Measurements from ENCODE around the gene AMMECR1. TPM values are rescaled to one million over a fixed set of nuclear protein-coding genes. Genes with fewer than 3 reads are reported as not detected.

AMMECR1 gene
- total and polyA plus RNA-seq, 4 donors = 5.3 to 8.0 (median 6.9) TPM

DNA sequence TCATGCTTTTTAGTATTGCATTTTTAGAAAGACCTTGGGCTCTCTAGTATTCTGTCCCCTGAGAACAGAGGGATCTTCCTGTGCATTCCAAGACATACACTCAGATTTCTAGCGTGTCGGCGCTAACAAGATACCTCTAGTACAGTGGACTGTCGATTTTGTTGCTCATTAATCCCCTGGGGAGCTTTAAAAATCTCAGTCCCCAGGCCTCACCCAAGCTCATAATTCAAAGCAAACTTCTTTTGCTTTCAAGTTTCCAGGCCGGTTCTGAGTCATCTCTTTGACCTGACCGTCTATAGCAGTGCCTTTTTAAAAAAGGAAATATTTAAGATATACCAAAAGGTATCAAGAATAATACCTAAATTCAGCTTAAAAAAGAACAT lies 137.0 kb downstream of the AMMECR1 start:
- WGBS (ENCODE audit: insufficient coverage) = 86% methylated on average over 4 of the region's 6 CpGs
- DNase-seq (ENCODE audit: low read depth in 4 of 6, low spot score in 6 of 6) = no peak
- no peak overlapping the region for H3K27ac ChIP-seq (ENCODE audit: low read depth, low read length)
- no peak overlapping the region for H3K4me3 ChIP-seq (ENCODE audit: low read depth, low read length)
- peaks cover 10% of the 10 kb centered on the region for H3K4me1 ChIP-seq (ENCODE audit: control insufficient read depth, insufficient read depth, low read length)
- peaks cover 5% of the 10 kb centered on the region for H3K27me3 ChIP-seq (ENCODE audit: control insufficient read depth, insufficient read depth, low read length)
- no peaks in the 10 kb centered on the region for H3K36me3 ChIP-seq (ENCODE audit: control insufficient read depth, insufficient read depth, low read length)
- H3K9me3 ChIP-seq (ENCODE audit: control insufficient read depth, insufficient read depth, low read length) = no peaks in the 10 kb centered on the region

GRCh38 chrX:110180176-110180927 lies 137.5 kb downstream of the AMMECR1 start:
- WGBS (ENCODE audit: insufficient coverage) = 83% methylated on average over 2 of the region's 5 CpGs
- DNase-seq (ENCODE audit: low read depth in 4 of 6, low spot score in 6 of 6) = no peak
- no peaks in the 10 kb centered on the region for H3K36me3 ChIP-seq (ENCODE audit: control insufficient read depth, insufficient read depth, low read length)

GRCh38 chrX:110178179-110178865 lies 139.6 kb downstream of the AMMECR1 start:
- WGBS (ENCODE audit: insufficient coverage) = 76% methylated on average over 4 of the region's 5 CpGs
- H3K27me3 ChIP-seq (ENCODE audit: control insufficient read depth, insufficient read depth, low read length) = peaks cover 8% of the 10 kb centered on the region
- H3K27ac ChIP-seq (ENCODE audit: low read depth, low read length) = no peak overlapping the region
- H3K9me3 ChIP-seq (ENCODE audit: control insufficient read depth, insufficient read depth, low read length) = no peaks in the 10 kb centered on the region
- H3K4me1 ChIP-seq (ENCODE audit: control insufficient read depth, insufficient read depth, low read length) = peaks cover 10% of the 10 kb centered on the region
- no peaks in the 10 kb centered on the region for H3K36me3 ChIP-seq (ENCODE audit: control insufficient read depth, insufficient read depth, low read length)
- H3K4me3 ChIP-seq (ENCODE audit: low read depth, low read length) = no peak overlapping the region
- DNase-seq (ENCODE audit: low read depth in 4 of 6, low spot score in 6 of 6) = peak in 1 of 6 donors; percentile 17

More at GRCh38 chrX:110180176-110180927, 137.5 kb downstream of the AMMECR1 start:
- Histone ChIP-seq H3K27ac (ENCODE audit: low read depth, low read length) (no peak overlapping the region), H3K9me3 (ENCODE audit: control insufficient read depth, insufficient read depth, low read length) (no peaks in the 10 kb centered on the region), H3K4me1 (ENCODE audit: control insufficient read depth, insufficient read depth, low read length) (peaks cover 10% of the 10 kb centered on the region), H3K27me3 (ENCODE audit: control insufficient read depth, insufficient read depth, low read length) (peaks cover 5% of the 10 kb centered on the region), H3K4me3 (ENCODE audit: low read depth, low read length) (no peak overlapping the region)

DNA sequence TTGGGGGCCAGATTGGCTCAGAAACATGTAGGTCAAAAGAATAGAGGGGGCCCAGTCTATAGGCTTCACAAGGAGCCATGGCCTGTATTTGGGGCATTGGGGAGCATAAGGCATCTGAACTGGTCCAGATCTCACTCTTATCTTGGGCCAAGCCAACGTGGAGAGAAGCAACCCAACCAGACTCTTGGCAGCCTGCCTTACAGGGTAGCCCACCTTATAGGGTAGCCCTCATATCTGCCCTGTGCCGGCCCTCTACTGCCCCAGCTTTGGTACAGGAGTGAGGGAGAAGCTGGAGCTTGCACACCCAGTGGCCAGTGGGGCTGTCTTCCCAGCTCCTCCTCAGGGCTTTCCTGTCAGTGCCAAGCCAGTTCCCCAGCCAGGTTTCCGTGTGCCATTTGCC lies 142.2 kb downstream of the AMMECR1 start:
- Histone ChIP-seq H3K27me3 (ENCODE audit: control insufficient read depth, insufficient read depth, low read length) (peaks cover 8% of the 10 kb centered on the region), H3K36me3 (ENCODE audit: control insufficient read depth, insufficient read depth, low read length) (peaks cover 2% of the 10 kb centered on the region), H3K4me3 (ENCODE audit: low read depth, low read length) (no peak overlapping the region), H3K9me3 (ENCODE audit: control insufficient read depth, insufficient read depth, low read length) (no peaks in the 10 kb centered on the region), H3K4me1 (ENCODE audit: control insufficient read depth, insufficient read depth, low read length) (peaks cover 10% of the 10 kb centered on the region), H3K27ac (ENCODE audit: low read depth, low read length) (no peak overlapping the region)
- 92% methylated on average over 2 of the region's 3 CpGs for WGBS (ENCODE audit: insufficient coverage)
- DNase-seq (ENCODE audit: low read depth in 4 of 6, low spot score in 6 of 6) = no peak

DNA sequence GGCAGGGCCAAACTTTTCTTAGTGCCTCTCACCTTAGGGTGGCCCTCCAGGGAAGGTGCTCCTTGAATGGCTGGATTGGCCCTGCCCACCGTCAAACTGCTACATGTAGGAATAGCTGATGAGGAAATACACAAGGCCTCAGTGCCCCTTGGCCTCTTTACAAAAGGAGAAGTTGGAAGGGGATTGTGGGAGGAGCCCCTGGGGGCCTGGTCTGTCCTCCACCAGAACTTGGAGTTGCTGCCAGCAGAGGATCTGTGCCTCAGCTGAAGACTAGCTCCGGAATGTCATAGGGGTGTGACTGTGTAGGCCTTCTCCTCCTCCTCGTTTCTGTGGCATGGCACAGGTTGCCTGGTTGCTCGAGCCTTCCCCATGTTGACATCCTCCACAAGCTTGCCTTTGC lies 142.7 kb downstream of the AMMECR1 start:
- Histone ChIP-seq H3K36me3 (ENCODE audit: control insufficient read depth, insufficient read depth, low read length) (peaks cover 2% of the 10 kb centered on the region), H3K4me3 (ENCODE audit: low read depth, low read length) (no peak overlapping the region), H3K27me3 (ENCODE audit: control insufficient read depth, insufficient read depth, low read length) (peaks cover 8% of the 10 kb centered on the region), H3K4me1 (ENCODE audit: control insufficient read depth, insufficient read depth, low read length) (peaks cover 10% of the 10 kb centered on the region), H3K9me3 (ENCODE audit: control insufficient read depth, insufficient read depth, low read length) (no peaks in the 10 kb centered on the region), H3K27ac (ENCODE audit: low read depth, low read length) (no peak overlapping the region)
- DNase-seq (ENCODE audit: low read depth in 4 of 6, low spot score in 6 of 6) = no peak
- 73% methylated on average over 4 of the region's 4 CpGs for WGBS (ENCODE audit: insufficient coverage)

DNA sequence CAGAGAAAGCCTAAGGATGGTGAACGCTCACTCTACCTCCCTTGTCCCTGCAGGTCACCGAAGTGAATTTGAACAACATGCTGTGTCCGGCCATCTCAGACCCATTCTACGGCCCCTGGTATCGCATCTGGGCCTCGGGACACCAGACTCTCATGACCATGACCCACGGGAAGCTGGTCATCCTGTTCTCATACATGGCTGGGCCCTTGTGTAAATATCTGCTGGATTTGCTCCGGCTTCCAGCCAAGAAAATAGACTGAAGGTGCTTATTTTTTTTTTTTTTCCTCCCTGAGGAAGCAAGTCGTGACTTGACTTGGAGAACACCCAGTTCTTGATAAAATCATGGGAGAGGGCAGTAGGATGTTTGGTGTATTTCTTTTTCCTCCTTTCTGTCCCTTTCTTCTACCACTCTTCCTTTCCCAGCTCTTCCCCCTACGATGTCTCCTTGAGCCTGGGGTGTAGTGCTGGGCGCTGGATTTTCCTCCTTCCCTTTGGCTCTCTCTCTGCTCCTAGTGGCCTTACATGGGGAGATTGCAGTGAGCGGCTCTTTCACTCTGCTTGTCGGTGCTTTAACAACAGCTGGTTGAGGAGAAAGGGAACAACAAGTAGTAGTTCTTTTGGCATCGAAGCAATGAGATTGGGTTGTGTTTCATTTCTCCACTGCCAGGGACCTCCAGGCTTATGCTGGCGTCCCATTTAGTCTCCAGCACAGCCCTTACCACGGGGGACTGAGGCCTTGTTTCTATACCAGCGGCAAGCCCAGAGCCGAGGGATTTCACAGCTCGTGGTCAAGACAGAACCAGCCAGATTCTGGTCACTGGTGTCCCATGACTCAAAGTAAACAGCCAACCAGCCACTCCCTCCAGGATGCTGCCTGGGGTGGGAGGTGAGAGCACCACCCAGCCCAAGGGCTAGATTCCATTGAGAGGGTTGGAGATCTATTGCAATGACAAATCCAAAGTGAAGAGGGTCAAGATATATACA lies 144.4 kb downstream of the AMMECR1 start:
- DNase-seq (ENCODE audit: low read depth in 4 of 6, low spot score in 6 of 6) = no peak
- 87% methylated on average over 11 of the region's 19 CpGs for WGBS (ENCODE audit: insufficient coverage)

GRCh38 chrX:110172215-110172614 lies 145.7 kb downstream of the AMMECR1 start:
- no peak for DNase-seq (ENCODE audit: low read depth in 4 of 6, low spot score in 6 of 6)
- Histone ChIP-seq H3K9me3 (ENCODE audit: control insufficient read depth, insufficient read depth, low read length) (no peaks in the 10 kb centered on the region), H3K4me3 (ENCODE audit: low read depth, low read length) (no peak overlapping the region), H3K27me3 (ENCODE audit: control insufficient read depth, insufficient read depth, low read length) (peaks cover 6% of the 10 kb centered on the region), H3K36me3 (ENCODE audit: control insufficient read depth, insufficient read depth, low read length) (peaks cover 2% of the 10 kb centered on the region), H3K4me1 (ENCODE audit: control insufficient read depth, insufficient read depth, low read length) (peaks cover 5% of the 10 kb centered on the region), H3K27ac (ENCODE audit: low read depth, low read length) (no peak overlapping the region)
- 89% methylated on average over 9 of the region's 10 CpGs for WGBS (ENCODE audit: insufficient coverage)

More for the DNA sequence above, 144.4 kb downstream of the AMMECR1 start:
- Histone ChIP-seq H3K27me3 (ENCODE audit: control insufficient read depth, insufficient read depth, low read length) (peaks cover 10% of the 10 kb centered on the region), H3K36me3 (ENCODE audit: control insufficient read depth, insufficient read depth, low read length) (peaks cover 2% of the 10 kb centered on the region), H3K9me3 (ENCODE audit: control insufficient read depth, insufficient read depth, low read length) (no peaks in the 10 kb centered on the region), H3K27ac (ENCODE audit: low read depth, low read length) (no peak overlapping the region), H3K4me1 (ENCODE audit: control insufficient read depth, insufficient read depth, low read length) (peaks cover 10% of the 10 kb centered on the region), H3K4me3 (ENCODE audit: low read depth, low read length) (no peak overlapping the region)

- 76% methylated on average over 3 of the region's 5 CpGs for WGBS (ENCODE audit: insufficient coverage)
- Histone ChIP-seq H3K4me1 (ENCODE audit: control insufficient read depth, insufficient read depth, low read length) (peaks cover under 1% of the 10 kb centered on the region), H3K27me3 (ENCODE audit: control insufficient read depth, insufficient read depth, low read length) (peaks cover 6% of the 10 kb centered on the region)
Observed at GRCh38 chrX:110171442-110171841, 146.4 kb downstream of the AMMECR1 start.

GRCh38 chrX:110170029-110170428 lies 147.9 kb downstream of the AMMECR1 start:
- H3K4me1 ChIP-seq (ENCODE audit: control insufficient read depth, insufficient read depth, low read length) = no peaks in the 10 kb centered on the region
- DNase-seq (ENCODE audit: low read depth in 4 of 6, low spot score in 6 of 6) = no peak
- H3K36me3 ChIP-seq (ENCODE audit: control insufficient read depth, insufficient read depth, low read length) = peaks cover 2% of the 10 kb centered on the region
- no peaks in the 10 kb centered on the region for H3K9me3 ChIP-seq (ENCODE audit: control insufficient read depth, insufficient read depth, low read length)
- peaks cover 6% of the 10 kb centered on the region for H3K27me3 ChIP-seq (ENCODE audit: control insufficient read depth, insufficient read depth, low read length)
- no peak overlapping the region for H3K27ac ChIP-seq (ENCODE audit: low read depth, low read length)
- WGBS (ENCODE audit: insufficient coverage) = 77% methylated on average over 2 of the region's 3 CpGs
- no peak overlapping the region for H3K4me3 ChIP-seq (ENCODE audit: low read depth, low read length)

More at GRCh38 chrX:110171442-110171841, 146.4 kb downstream of the AMMECR1 start:
- Histone ChIP-seq H3K9me3 (ENCODE audit: control insufficient read depth, insufficient read depth, low read length) (no peaks in the 10 kb centered on the region), H3K36me3 (ENCODE audit: control insufficient read depth, insufficient read depth, low read length) (peaks cover 2% of the 10 kb centered on the region), H3K27ac (ENCODE audit: low read depth, low read length) (no peak overlapping the region), H3K4me3 (ENCODE audit: low read depth, low read length) (no peak overlapping the region)
- DNase-seq (ENCODE audit: low read depth in 4 of 6, low spot score in 6 of 6) = no peak
